GM23338 (cell line): ENCODE measurements around the gene ETFA. TPM values are rescaled to one million over a fixed set of nuclear protein-coding genes. Genes with fewer than 3 reads are reported as not detected.

ENCODE experiments used
- ATAC-seq: fragments of 200-7000 bp; cut with Tn5 transposase; 3 replicates; pipeline ENCODE4 v1.9.1; 2020
- DNase-seq: peaks from one replicate; pipeline ENCODE4 v3.0.0-alpha.2; 2015; ENCODE audit warnings: low spot score
- H2AFZ ChIP-seq: fragments of 200-600 bp; sonication (generic); 2 replicates; pipeline ENCODE4 v1.8.0; 2016; ENCODE audit warnings: antibody characterized with exemption, mild to moderate bottlenecking, moderate library complexity
- H3F3A ChIP-seq: fragments of 200-600 bp; sonication (generic); replicated peaks from 2 replicates; pipeline ENCODE4 v1.8.0; 2017; ENCODE audit warnings: antibody characterized with exemption, mixed run types, low read depth
- H3K27ac ChIP-seq: fragments of 200-600 bp; sonication (generic); 2 replicates; pipeline ENCODE4 v1.6.1; 2016; ENCODE audit warnings: low read depth
- H3K27me3 ChIP-seq: fragments of 200-600 bp; sonication (generic); 2 replicates; pipeline ENCODE4 v1.8.0; 2016; ENCODE audit warnings: mild to moderate bottlenecking, mixed run types, moderate library complexity; ENCODE audit not compliant: insufficient read depth
- H3K36me3 ChIP-seq: fragments of 200-600 bp; sonication (generic); 2 replicates; pipeline ENCODE4 v1.8.0; 2016; ENCODE audit warnings: mild to moderate bottlenecking; ENCODE audit not compliant: insufficient read depth
- H3K4me1 ChIP-seq: fragments of 200-600 bp; sonication (generic); 2 replicates; pipeline ENCODE4 v1.8.0; 2016; ENCODE audit warnings: mild to moderate bottlenecking, moderate library complexity; ENCODE audit not compliant: insufficient read depth
- H3K4me2 ChIP-seq: fragments of 200-600 bp; sonication (generic); 2 replicates; pipeline ENCODE4 v1.7.1; 2017; ENCODE audit warnings: mixed run types
- H3K4me3 ChIP-seq: fragments of 200-600 bp; sonication (generic); 2 replicates; pipeline ENCODE4 v1.6.1; 2016; ENCODE audit warnings: mixed run types
- H3K79me2 ChIP-seq: fragments of 200-600 bp; sonication (generic); replicated peaks from 2 replicates; pipeline ENCODE4 v1.8.0; 2017; ENCODE audit warnings: mild to moderate bottlenecking; ENCODE audit not compliant: insufficient read depth
- H3K9me2 ChIP-seq: fragments of 200-600 bp; sonication (generic); 2 replicates; pipeline ENCODE4 v1.8.0; 2017; ENCODE audit not compliant: insufficient read depth
- H4K20me1 ChIP-seq: fragments of 200-600 bp; sonication (generic); replicated peaks from 2 replicates; pipeline ENCODE4 v1.8.0; 2017; ENCODE audit warnings: mild to moderate bottlenecking; ENCODE audit not compliant: insufficient read depth
- H3K27ac Mint-ChIP-seq: 2 replicates; pipeline ENCODE4 v1.8.0; 2020; ENCODE audit warnings: inconsistent platforms, mild to moderate bottlenecking, moderate library complexity, mixed read lengths
- H3K27me3 Mint-ChIP-seq: 3 replicates; pipeline ENCODE4 v1.8.0; 2022; ENCODE audit warnings: low read depth, mild to moderate bottlenecking, moderate library complexity, mixed read lengths, inconsistent platforms; ENCODE audit not compliant: insufficient read depth, poor library complexity
- H3K36me3 Mint-ChIP-seq: 3 replicates; pipeline ENCODE4 v1.8.0; 2021; ENCODE audit warnings: low read depth, mild to moderate bottlenecking, inconsistent platforms, moderate library complexity, mixed read lengths
- H3K4me1 Mint-ChIP-seq: 3 replicates; pipeline ENCODE4 v1.8.0; 2020; ENCODE audit warnings: mild to moderate bottlenecking, inconsistent platforms, mixed read lengths
- H3K4me3 Mint-ChIP-seq: 3 replicates; pipeline ENCODE4 v1.8.0; 2021; ENCODE audit warnings: moderate library complexity, mild to moderate bottlenecking, inconsistent platforms, mixed read lengths
- H3K9me3 Mint-ChIP-seq: 3 replicates; pipeline ENCODE4 v1.8.0; 2020; ENCODE audit warnings: moderate library complexity, mild to moderate bottlenecking, inconsistent platforms, mixed read lengths
- ETS1 ChIP-seq: IDR thresholded peaks from 2 replicates; pipeline ENCODE4 v1.6.1; 2016; ENCODE audit warnings: antibody characterized with exemption
- EZH2 ChIP-seq: fragments of 200-600 bp; sonication (generic); IDR thresholded peaks from one replicate; pipeline ENCODE4 v1.8.0; 2017; ENCODE audit warnings: antibody characterized with exemption, mild to moderate bottlenecking, low read depth; ENCODE audit not compliant: unreplicated experiment
- EZH2phosphoT487 ChIP-seq: fragments of 200-600 bp; sonication (generic); IDR thresholded peaks from one replicate; pipeline ENCODE4 v1.8.1; 2018; ENCODE audit warnings: antibody characterized with exemption; ENCODE audit not compliant: unreplicated experiment
- NANOG ChIP-seq: IDR thresholded peaks from 2 replicates; pipeline ENCODE4 v1.6.1; 2016; ENCODE audit warnings: antibody characterized with exemption, borderline replicate concordance
- REST ChIP-seq: IDR thresholded peaks from one replicate; pipeline ENCODE4 v1.6.1; 2018; ENCODE audit warnings: antibody characterized with exemption; ENCODE audit not compliant: unreplicated experiment
- ZNF114 ChIP-seq: fragments of 250-450 bp; sonication (Bioruptor Pico); IDR thresholded peaks from 2 replicates; pipeline ENCODE4 v1.5.0; 2020; ENCODE audit warnings: mild to moderate bottlenecking, moderate library complexity
- ZNF331 ChIP-seq: fragments of 250-450 bp; sonication (Bioruptor Pico); IDR thresholded peaks from 2 replicates; pipeline ENCODE4 v1.5.0; 2020; ENCODE audit warnings: low read depth, mild to moderate bottlenecking, moderate library complexity
- ZNF462 ChIP-seq: fragments of 250-450 bp; sonication (Bioruptor Pico); IDR thresholded peaks from 2 replicates; pipeline ENCODE4 v1.5.0; 2020; ENCODE audit warnings: mild to moderate bottlenecking, moderate library complexity
- polyA plus RNA-seq: library from polyadenylated mRNA; unstranded; fragments of >200 nt; fragmentation: Nextera tagmentation; extraction: Ambion mirVana; gene quantifications from 2 replicates; pipeline ENCODE4 v1.2.1, GENCODE V29; 2016
- total RNA-seq: library from RNA; depleted of rRNA; stranded (reverse); fragments of >200 nt; shearing (Covaris generic); gene quantifications from 2 replicates; pipeline ENCODE4 v1.2.3, GENCODE V29; 2014

The ETFA gene
- total and polyA plus RNA-seq, 2 experiments from 2014 or later = 52.9 to 69.1 TPM

GRCh38 chr15:76346669-76347481, 35.6 kb upstream of the ETFA start:
- Mint-ChIP-seq H3K27me3 (peaks cover 71% of the 10 kb centered on the region), H3K4me3 (peak overlapping the region; percentile 71), H3K4me1 (peaks cover 21% of the 10 kb centered on the region), H3K36me3 (no peaks in the 10 kb centered on the region; the same call in 2 of the 3 replicates), H3K27ac (no peak overlapping the region), H3K9me3 (peaks cover 4% of the 10 kb centered on the region; the same call in 2 of the 3 replicates)
- TF ChIP-seq ETS1 (no peak), EZH2 (peak; percentile 91), ZNF462 (no peak), NANOG (no peak), REST (no peak), ZNF114 (no peak), EZH2phosphoT487 (no peak), ZNF331 (CRISPR knock-in tag) (no peak)
- peaks cover 28% of the 10 kb centered on the region for H4K20me1 ChIP-seq
- peaks cover 92% of the 10 kb centered on the region for H3K27me3 ChIP-seq
- no peaks in the 10 kb centered on the region for H3K9me2 ChIP-seq
- H3K4me3 ChIP-seq = peak overlapping the region; percentile 68
- DNase-seq = peak; percentile 62
- peaks cover 31% of the 10 kb centered on the region for H3K4me1 ChIP-seq
- ATAC-seq = peak; percentile 33
- H2AFZ ChIP-seq = peak overlapping the region; percentile 72
- H3K36me3 ChIP-seq = no peaks in the 10 kb centered on the region
- no peaks in the 10 kb centered on the region for H3K79me2 ChIP-seq
- H3F3A ChIP-seq = peaks cover 4% of the 10 kb centered on the region; the same call in 1 of the 2 replicates
- peak overlapping the region; percentile 91 for H3K4me2 ChIP-seq
- no peak overlapping the region for H3K27ac ChIP-seq
